WERI-Rb-1 (cell line): ENCODE data around the gene EHHADH.

Experiments
- DNase-seq: peaks from one replicate; pipeline ENCODE4 v3.0.0-alpha.2; 2020
- H3K27ac ChIP-seq: fragments of 250-450 bp; sonication (Bioruptor Pico); 2 replicates; pipeline ENCODE4 v1.5.1; 2020; ENCODE audit warnings: mild to moderate bottlenecking, moderate library complexity
- H3K27me3 ChIP-seq: fragments of 250-450 bp; sonication (Bioruptor Pico); 2 replicates; pipeline ENCODE4 v1.5.1; 2021; ENCODE audit warnings: mild to moderate bottlenecking, low read depth, moderate library complexity; ENCODE audit not compliant: insufficient read depth, severe bottlenecking
- H3K36me3 ChIP-seq: fragments of 250-450 bp; sonication (Bioruptor Pico); 2 replicates; pipeline ENCODE4 v1.5.1; 2020; ENCODE audit warnings: mild to moderate bottlenecking, moderate library complexity
- H3K4me3 ChIP-seq: 2 replicates; pipeline ENCODE4 v1.5.1; 2011; ENCODE audit warnings: low read depth, mild to moderate bottlenecking, control low read depth, low read length
- H3K9me3 ChIP-seq: fragments of 250-450 bp; sonication (Bioruptor Pico); 2 replicates; pipeline ENCODE4 v1.5.1; 2021; ENCODE audit warnings: mild to moderate bottlenecking, moderate library complexity; ENCODE audit not compliant: severe bottlenecking
- TF ChIP-seq, protein P1 (sequence below): IDR thresholded peaks from 2 replicates; pipeline ENCODE4 v1.5.1; 2011; ENCODE audit warnings: low read depth, mild to moderate bottlenecking, control low read depth, inconsistent platforms, low read length

The EHHADH gene

DNA sequence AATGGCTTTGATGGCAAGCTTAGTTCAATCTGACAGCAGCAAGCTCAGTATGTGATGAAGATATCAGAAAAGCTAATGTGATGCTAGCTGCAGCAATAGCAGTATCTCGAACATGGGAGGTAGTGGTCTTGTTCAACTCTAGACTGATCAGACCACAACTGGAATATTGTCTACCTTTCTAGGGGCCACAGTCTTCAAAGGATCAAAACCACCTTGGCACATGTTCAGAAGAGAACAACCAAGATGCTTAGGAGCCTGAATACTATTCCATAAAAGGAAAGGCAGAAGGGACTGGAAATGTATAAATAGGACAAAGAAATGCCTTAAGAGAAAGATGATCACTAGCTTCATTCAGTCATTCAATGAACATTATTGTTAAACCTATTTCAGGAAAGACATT lies 103.3 kb downstream of the EHHADH start:
- no peak overlapping the region for H3K27ac ChIP-seq
- H3K27me3 ChIP-seq: no peaks in the 10 kb centered on the region
- H3K36me3 ChIP-seq: no peaks in the 10 kb centered on the region
- no peaks in the 10 kb centered on the region for H3K9me3 ChIP-seq
- TF ChIP-seq, protein P1, sequence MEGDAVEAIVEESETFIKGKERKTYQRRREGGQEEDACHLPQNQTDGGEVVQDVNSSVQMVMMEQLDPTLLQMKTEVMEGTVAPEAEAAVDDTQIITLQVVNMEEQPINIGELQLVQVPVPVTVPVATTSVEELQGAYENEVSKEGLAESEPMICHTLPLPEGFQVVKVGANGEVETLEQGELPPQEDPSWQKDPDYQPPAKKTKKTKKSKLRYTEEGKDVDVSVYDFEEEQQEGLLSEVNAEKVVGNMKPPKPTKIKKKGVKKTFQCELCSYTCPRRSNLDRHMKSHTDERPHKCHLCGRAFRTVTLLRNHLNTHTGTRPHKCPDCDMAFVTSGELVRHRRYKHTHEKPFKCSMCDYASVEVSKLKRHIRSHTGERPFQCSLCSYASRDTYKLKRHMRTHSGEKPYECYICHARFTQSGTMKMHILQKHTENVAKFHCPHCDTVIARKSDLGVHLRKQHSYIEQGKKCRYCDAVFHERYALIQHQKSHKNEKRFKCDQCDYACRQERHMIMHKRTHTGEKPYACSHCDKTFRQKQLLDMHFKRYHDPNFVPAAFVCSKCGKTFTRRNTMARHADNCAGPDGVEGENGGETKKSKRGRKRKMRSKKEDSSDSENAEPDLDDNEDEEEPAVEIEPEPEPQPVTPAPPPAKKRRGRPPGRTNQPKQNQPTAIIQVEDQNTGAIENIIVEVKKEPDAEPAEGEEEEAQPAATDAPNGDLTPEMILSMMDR: no peak
- no peak overlapping the region for H3K4me3 ChIP-seq
- no peak for DNase-seq

DNA sequence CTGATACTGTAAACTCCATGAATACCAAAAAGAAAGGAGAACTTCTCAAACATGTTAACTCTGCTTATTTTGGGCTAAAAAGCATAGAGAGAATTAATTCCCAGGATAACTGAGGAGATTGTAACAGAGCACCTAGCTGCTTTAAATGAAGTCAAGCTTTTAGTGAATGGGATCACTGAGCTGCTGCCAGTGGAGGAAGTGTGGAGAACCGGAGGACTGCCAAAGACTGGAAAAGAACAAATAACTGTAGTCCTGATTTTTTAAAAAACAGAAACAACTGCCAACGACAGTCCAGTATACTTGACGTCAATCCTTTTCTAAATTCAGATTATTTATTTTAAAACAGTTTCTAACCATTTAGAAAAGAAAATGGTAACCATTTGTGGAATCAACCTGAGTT lies 104.3 kb downstream of the EHHADH start:
- H3K27me3 ChIP-seq: no peaks in the 10 kb centered on the region
- TF ChIP-seq, protein P1: no peak

DNA sequence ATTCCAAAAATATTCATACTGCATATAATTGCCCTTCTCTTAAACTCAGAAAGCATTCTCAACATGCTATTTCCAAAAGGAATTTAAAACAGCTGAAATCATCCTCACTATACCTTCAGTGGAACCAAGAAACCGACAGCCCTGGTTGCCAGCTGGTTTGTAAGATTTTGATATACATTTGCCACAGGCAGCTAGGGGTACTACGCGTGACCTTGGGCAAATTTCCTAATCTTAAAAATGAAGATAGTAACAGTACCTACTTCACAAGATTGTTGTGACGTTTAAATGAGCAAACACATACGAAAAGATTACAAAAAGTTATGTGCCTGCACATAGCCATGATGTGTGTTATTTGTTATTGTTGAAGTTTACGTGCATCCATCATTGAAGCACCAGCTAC lies 108.3 kb downstream of the EHHADH start:
- H3K27ac ChIP-seq: no peak overlapping the region
- TF ChIP-seq, protein P1: no peak
- no peaks in the 10 kb centered on the region for H3K27me3 ChIP-seq
- no peak for DNase-seq
- no peak overlapping the region for H3K4me3 ChIP-seq
- H3K36me3 ChIP-seq: no peaks in the 10 kb centered on the region
- H3K9me3 ChIP-seq: no peaks in the 10 kb centered on the region

More for the DNA sequence above, 104.3 kb downstream of the EHHADH start:
- no peaks in the 10 kb centered on the region for H3K36me3 ChIP-seq
- H3K4me3 ChIP-seq: no peak overlapping the region
- no peaks in the 10 kb centered on the region for H3K9me3 ChIP-seq
- no peak overlapping the region for H3K27ac ChIP-seq
- DNase-seq: no peak

DNA sequence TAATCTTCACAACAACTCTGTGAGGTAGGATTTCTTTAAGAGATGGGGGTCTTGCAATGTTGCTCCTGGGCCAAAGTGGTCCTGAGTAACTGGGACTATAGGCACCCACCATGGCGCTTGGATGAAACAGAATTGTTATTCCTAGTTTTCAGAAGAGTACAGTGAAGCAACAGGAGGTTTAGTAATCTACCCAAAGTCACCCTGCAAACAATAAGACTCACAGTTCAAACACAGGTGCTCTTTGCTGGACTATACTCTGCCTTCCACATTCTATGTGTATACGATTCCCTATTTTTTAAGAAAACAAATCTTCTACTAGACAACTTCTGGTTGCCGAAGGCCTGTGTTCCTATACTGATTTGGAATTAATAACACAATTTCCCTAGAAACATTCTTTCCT lies 109.1 kb downstream of the EHHADH start:
- Histone ChIP-seq H3K36me3 (no peaks in the 10 kb centered on the region), H3K27me3 (no peaks in the 10 kb centered on the region), H3K4me3 (no peak overlapping the region), H3K27ac (no peak overlapping the region), H3K9me3 (no peaks in the 10 kb centered on the region)
- no peak for DNase-seq
- TF ChIP-seq, protein P1: no peak
